ENCODE measurements around the gene VPS39. TPM values are rescaled to one million over a fixed set of nuclear protein-coding genes. Genes with fewer than 3 reads are reported as not detected.

Gene VPS39, protein sequence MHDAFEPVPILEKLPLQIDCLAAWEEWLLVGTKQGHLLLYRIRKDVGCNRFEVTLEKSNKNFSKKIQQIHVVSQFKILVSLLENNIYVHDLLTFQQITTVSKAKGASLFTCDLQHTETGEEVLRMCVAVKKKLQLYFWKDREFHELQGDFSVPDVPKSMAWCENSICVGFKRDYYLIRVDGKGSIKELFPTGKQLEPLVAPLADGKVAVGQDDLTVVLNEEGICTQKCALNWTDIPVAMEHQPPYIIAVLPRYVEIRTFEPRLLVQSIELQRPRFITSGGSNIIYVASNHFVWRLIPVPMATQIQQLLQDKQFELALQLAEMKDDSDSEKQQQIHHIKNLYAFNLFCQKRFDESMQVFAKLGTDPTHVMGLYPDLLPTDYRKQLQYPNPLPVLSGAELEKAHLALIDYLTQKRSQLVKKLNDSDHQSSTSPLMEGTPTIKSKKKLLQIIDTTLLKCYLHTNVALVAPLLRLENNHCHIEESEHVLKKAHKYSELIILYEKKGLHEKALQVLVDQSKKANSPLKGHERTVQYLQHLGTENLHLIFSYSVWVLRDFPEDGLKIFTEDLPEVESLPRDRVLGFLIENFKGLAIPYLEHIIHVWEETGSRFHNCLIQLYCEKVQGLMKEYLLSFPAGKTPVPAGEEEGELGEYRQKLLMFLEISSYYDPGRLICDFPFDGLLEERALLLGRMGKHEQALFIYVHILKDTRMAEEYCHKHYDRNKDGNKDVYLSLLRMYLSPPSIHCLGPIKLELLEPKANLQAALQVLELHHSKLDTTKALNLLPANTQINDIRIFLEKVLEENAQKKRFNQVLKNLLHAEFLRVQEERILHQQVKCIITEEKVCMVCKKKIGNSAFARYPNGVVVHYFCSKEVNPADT
- total RNA-seq (2022; extraction: Qiagen RNA extraction; ENCODE audit: low read depth) = 14.3 to 17.9 TPM (median 15.7 TPM) in 5 replicates

DNA sequence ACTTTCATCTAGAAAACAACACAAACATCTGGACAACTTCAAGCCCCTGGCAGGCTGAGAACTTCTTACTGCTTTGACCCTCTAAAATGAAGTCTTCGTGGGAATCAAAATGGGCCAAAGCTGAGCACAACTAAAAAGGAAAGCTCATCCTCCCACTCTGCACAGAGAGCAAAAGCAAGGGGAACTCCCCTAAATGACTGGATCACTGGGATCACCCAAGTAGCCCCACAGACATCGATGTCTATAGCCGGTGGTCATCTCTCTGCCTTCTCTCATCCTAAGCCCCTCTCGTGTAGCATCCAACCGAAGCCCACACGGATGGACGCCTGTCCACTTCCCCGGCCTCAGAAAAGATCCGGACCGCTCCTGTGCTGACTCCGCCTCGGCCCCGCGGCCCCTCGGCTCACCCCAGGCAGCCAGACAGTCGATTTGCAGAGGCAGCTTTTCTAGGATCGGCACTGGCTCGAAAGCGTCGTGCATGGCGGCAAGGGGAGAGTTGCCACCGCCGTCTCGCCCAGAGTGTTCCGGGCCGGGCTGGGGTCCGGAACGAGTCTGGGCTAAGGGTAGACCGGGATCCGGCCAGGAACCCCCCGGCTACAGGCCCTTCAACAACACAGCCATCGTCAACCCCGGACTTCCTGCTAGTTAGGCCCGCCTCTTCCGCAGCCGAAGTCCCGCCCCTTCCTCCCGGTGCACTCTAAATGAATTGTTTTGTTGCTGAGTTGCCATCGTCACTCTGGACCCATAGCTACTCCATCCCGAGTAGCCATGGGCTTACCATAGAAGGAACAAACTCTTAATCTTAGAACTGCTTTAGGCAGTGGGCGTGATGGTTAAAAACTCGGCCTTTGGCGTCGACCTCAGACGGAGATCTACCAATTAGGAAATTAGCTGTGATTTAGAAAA is at the start of gene VPS39:
Gene VPS39, minus strand, starts transcription at position 631 of the 906 bp plus-strand sequence. Its CDS starts 151 bp downstream, at position 480.

DNA sequence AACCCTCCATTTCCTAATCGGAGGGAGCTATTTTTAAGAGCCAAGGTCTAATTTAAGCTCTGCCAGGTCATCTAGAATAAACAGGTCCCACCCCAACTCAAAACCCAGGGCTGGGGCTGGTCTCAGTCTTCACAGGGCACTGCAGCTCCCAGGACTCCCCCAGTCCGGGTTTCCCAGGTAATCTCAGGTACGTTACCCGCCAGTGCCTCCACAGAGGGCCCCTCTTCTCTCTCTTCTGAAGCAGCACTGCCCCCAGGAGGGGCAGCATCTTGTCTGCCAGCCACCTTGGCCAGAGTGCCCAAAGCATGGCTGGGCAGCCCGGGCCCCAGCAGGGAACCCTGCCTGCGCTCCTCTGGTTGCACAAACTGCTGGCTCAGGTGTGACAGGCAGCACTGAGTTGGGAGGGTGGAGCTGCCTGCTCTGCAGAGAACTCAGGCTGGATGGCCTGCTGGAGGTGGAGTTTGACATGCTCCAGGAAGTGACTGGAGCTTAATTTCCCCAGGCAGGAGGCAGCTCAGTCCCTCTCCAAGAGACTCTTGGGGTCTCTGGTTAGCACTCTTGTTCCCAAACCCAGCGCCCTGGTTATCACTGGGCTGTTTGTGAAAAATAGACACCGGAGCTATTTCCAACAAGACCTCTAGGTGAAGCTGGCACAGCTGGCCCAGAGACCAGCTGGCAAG is 51.7 kb downstream of the VPS39 start, which contains the start of gene PLA2G4F:
Gene PLA2G4F, minus strand, starts transcription at position 394 of the 680 bp plus-strand sequence. Its CDS starts 87 bp downstream, at position 307.

Other genes starting within 250 kb of the VPS39 start
- gene EHD4, start 235.7 kb downstream of the VPS39 start, total RNA-seq (2022; extraction: Qiagen RNA extraction; ENCODE audit: low read depth) = 11.7 to 14.0 TPM (median 13.3 TPM) in 5 replicates
- gene PLA2G4E, start 187.3 kb downstream of the VPS39 start, total RNA-seq (2022; extraction: Qiagen RNA extraction; ENCODE audit: low read depth) = not detected in 5 replicates
- 0.03 TPM in 1 of 5 replicates, not detected in the others for gene PLA2G4D, start 113.7 kb downstream of the VPS39 start, total RNA-seq (2022; extraction: Qiagen RNA extraction; ENCODE audit: low read depth)
- gene PLA2G4F, start 51.7 kb downstream of the VPS39 start, total RNA-seq (2022; extraction: Qiagen RNA extraction; ENCODE audit: low read depth) = not detected in 5 replicates
- 6.0 to 7.8 TPM (median 6.9 TPM) in 5 replicates for gene GANC, start 64.9 kb upstream of the VPS39 start, total RNA-seq (2022; extraction: Qiagen RNA extraction; ENCODE audit: low read depth)
- gene TMEM87A, start 65.1 kb upstream of the VPS39 start, total RNA-seq (2022; extraction: Qiagen RNA extraction; ENCODE audit: low read depth) = 25.1 to 33.6 TPM (median 28.5 TPM) in 5 replicates
- 0.15 to 0.35 TPM (median 0.30 TPM) in 4 of 5 replicates, not detected in the other for gene CAPN3, start 151.2 kb upstream of the VPS39 start, total RNA-seq (2022; extraction: Qiagen RNA extraction; ENCODE audit: low read depth)